ENCODE results near the gene MECR. TPM values are rescaled to one million over a fixed set of nuclear protein-coding genes. Genes with fewer than 3 reads are reported as not detected.

MECR gene
- total RNA-seq, 1 donor = 23.5 TPM

GRCh38 chr1:29197993-29198392 is 32.7 kb downstream of the MECR start:
- DNase-seq (ENCODE audit: insufficient read length, low spot score, missing footprints) = no peak
- Histone ChIP-seq H3K27ac (ENCODE audit: low read depth, low read length) (no peak overlapping the region), H3K4me2 (ENCODE audit: insufficient read depth, low read length) (no peak overlapping the region), H3K36me3 (ENCODE audit: insufficient read depth, low read length) (peaks cover 39% of the 10 kb centered on the region), H3K79me2 (ENCODE audit: insufficient read depth, low read length) (no peaks in the 10 kb centered on the region), H3K9me3 (ENCODE audit: low read depth, low read length) (no peaks in the 10 kb centered on the region), H2AFZ (ENCODE audit: low read length) (no peak overlapping the region), H3K4me3 (ENCODE audit: insufficient read depth, low read length) (no peak overlapping the region), H3K4me1 (ENCODE audit: insufficient read depth, low read length) (peaks cover 25% of the 10 kb centered on the region), H4K20me1 (ENCODE audit: insufficient read depth, low read length) (no peaks in the 10 kb centered on the region), H3K27me3 (ENCODE audit: insufficient read depth, low read length) (no peaks in the 10 kb centered on the region)
- TF ChIP-seq CTCF (IDR thresholded peaks at IDR 0.05; ENCODE audit: extremely low read depth, low read depth, low read length) = no peak

GRCh38 chr1:29197590-29197924 is 33.2 kb downstream of the MECR start:
- Histone ChIP-seq H2AFZ (ENCODE audit: low read length) (no peak overlapping the region), H3K27ac (ENCODE audit: low read depth, low read length) (peak overlapping the region; percentile 81), H3K79me2 (ENCODE audit: insufficient read depth, low read length) (no peaks in the 10 kb centered on the region), H3K4me3 (ENCODE audit: insufficient read depth, low read length) (no peak overlapping the region), H3K4me2 (ENCODE audit: insufficient read depth, low read length) (no peak overlapping the region), H3K36me3 (ENCODE audit: insufficient read depth, low read length) (peaks cover 39% of the 10 kb centered on the region), H3K27me3 (ENCODE audit: insufficient read depth, low read length) (no peaks in the 10 kb centered on the region), H3K4me1 (ENCODE audit: insufficient read depth, low read length) (peaks cover 23% of the 10 kb centered on the region), H4K20me1 (ENCODE audit: insufficient read depth, low read length) (no peaks in the 10 kb centered on the region), H3K9me3 (ENCODE audit: low read depth, low read length) (no peaks in the 10 kb centered on the region)
- TF ChIP-seq CTCF (IDR thresholded peaks at IDR 0.05; ENCODE audit: extremely low read depth, low read depth, low read length) = peak; percentile 63
- no peak for DNase-seq (ENCODE audit: insufficient read length, low spot score, missing footprints)

- no peak for TF ChIP-seq CTCF (IDR thresholded peaks at IDR 0.05; ENCODE audit: extremely low read depth, low read depth, low read length)
- H3K27ac ChIP-seq (ENCODE audit: low read depth, low read length) = peak overlapping the region; percentile 81
- H3K4me1 ChIP-seq (ENCODE audit: insufficient read depth, low read length) = peaks cover 18% of the 10 kb centered on the region
- no peaks in the 10 kb centered on the region for H3K79me2 ChIP-seq (ENCODE audit: insufficient read depth, low read length)
- peaks cover 35% of the 10 kb centered on the region for H3K36me3 ChIP-seq (ENCODE audit: insufficient read depth, low read length)
- no peaks in the 10 kb centered on the region for H3K27me3 ChIP-seq (ENCODE audit: insufficient read depth, low read length)
- H3K4me3 ChIP-seq (ENCODE audit: insufficient read depth, low read length) = no peak overlapping the region
- no peaks in the 10 kb centered on the region for H3K9me3 ChIP-seq (ENCODE audit: low read depth, low read length)
- peak; percentile 94 for DNase-seq (ENCODE audit: insufficient read length, low spot score, missing footprints)
- peak overlapping the region; percentile 6 for H3K4me2 ChIP-seq (ENCODE audit: insufficient read depth, low read length)
- no peaks in the 10 kb centered on the region for H4K20me1 ChIP-seq (ENCODE audit: insufficient read depth, low read length)
- no peak overlapping the region for H2AFZ ChIP-seq (ENCODE audit: low read length)
These were observed 33.7 kb downstream of the MECR start for GRCh38 chr1:29196863-29197589.

- Histone ChIP-seq H3K27me3 (ENCODE audit: insufficient read depth, low read length) (no peaks in the 10 kb centered on the region), H4K20me1 (ENCODE audit: insufficient read depth, low read length) (no peaks in the 10 kb centered on the region), H3K79me2 (ENCODE audit: insufficient read depth, low read length) (no peaks in the 10 kb centered on the region), H2AFZ (ENCODE audit: low read length) (no peak overlapping the region), H3K36me3 (ENCODE audit: insufficient read depth, low read length) (peaks cover 31% of the 10 kb centered on the region), H3K4me3 (ENCODE audit: insufficient read depth, low read length) (no peak overlapping the region), H3K4me2 (ENCODE audit: insufficient read depth, low read length) (no peak overlapping the region), H3K4me1 (ENCODE audit: insufficient read depth, low read length) (peaks cover 18% of the 10 kb centered on the region), H3K9me3 (ENCODE audit: low read depth, low read length) (no peaks in the 10 kb centered on the region), H3K27ac (ENCODE audit: low read depth, low read length) (peak overlapping the region; percentile 81)
- DNase-seq (ENCODE audit: insufficient read length, low spot score, missing footprints) = no peak
- no peak for TF ChIP-seq CTCF (IDR thresholded peaks at IDR 0.05; ENCODE audit: extremely low read depth, low read depth, low read length)
These were observed 34.8 kb downstream of the MECR start for GRCh38 chr1:29195881-29196291.

Data from osteoblast (primary cell).